Tibial nerve (tissue), 4 donors: ENCODE results near the gene UGT1A4.

Source experiments
- EP300 ChIP-seq, 2 donors: sonication (generic); formaldehyde crosslinking; IDR thresholded peaks; one replicate each; pipeline ENCODE4 v1.6.1; 2017; ENCODE audit warnings: antibody characterized with exemption in 2 of 2, mild to moderate bottlenecking in 1 of 2
- POLR2A ChIP-seq, 2 donors: fragments of 450-650 bp; IDR thresholded peaks; one replicate each; pipeline ENCODE4 v1.6.1; 2017; ENCODE audit warnings: antibody characterized with exemption in 2 of 2, mild to moderate bottlenecking in 2 of 2, moderate library complexity in 2 of 2
- TF ChIP-seq, protein P1 (sequence below), 5 experiments: fragments of 200-600 bp in 3 of 5; fragments of 450-650 bp in 2 of 5; sonication (generic) in 3 of 5; IDR thresholded peaks; one replicate each; pipeline ENCODE4 v1.5.1; 2016 to 2019; ENCODE audit warnings: antibody characterized with exemption in 5 of 5, mild to moderate bottlenecking in 3 of 5, moderate library complexity in 2 of 5

DNA sequence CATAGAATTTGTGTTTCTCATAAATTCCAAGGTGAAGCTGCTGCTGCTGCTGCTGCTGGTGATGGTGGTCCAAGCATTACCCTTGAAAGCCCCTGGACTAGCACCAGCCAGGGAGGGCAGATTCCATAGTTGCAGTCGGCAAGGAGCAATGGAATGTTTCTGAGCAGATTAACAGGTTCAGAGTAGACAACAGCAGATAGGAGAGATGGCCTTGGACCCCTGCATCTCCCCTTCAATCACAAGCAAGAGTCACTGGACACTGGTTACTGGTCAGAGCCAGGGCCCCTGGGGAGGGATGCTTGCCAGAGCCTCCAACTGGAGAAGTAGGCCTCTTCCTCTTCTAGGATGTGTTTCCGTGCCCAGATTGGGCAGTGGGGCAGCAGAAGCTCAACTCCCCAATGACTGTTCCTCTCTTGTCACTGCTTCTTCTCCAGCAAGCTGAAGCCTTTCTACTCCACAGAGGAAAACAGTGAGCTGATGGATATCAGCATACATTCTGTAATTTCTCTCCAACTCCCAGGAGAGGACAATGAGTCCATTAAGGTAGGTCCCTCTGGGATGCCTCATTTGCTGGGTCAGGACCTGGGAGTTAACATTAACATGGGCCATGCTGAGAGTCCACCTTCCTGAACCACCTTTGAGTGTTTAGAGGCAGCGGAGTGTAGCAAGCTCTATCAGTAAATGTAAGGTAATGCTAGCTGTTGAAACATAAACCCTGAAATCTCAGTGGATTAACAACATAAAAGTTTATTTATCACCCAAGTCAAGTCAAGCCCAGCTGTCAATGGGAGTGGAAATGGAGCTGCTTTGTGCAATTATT, 94.9 kb downstream of the UGT1A4 start:
- TF ChIP-seq, protein P1, sequence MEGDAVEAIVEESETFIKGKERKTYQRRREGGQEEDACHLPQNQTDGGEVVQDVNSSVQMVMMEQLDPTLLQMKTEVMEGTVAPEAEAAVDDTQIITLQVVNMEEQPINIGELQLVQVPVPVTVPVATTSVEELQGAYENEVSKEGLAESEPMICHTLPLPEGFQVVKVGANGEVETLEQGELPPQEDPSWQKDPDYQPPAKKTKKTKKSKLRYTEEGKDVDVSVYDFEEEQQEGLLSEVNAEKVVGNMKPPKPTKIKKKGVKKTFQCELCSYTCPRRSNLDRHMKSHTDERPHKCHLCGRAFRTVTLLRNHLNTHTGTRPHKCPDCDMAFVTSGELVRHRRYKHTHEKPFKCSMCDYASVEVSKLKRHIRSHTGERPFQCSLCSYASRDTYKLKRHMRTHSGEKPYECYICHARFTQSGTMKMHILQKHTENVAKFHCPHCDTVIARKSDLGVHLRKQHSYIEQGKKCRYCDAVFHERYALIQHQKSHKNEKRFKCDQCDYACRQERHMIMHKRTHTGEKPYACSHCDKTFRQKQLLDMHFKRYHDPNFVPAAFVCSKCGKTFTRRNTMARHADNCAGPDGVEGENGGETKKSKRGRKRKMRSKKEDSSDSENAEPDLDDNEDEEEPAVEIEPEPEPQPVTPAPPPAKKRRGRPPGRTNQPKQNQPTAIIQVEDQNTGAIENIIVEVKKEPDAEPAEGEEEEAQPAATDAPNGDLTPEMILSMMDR (IDR thresholded peaks at IDR 0.05): no peak
- TF ChIP-seq POLR2A (IDR thresholded peaks at IDR 0.05): no peak
- no peak for TF ChIP-seq EP300 (IDR thresholded peaks at IDR 0.05)
